ENCODE measurements around the gene TMC5.

The TMC5 gene

DNA sequence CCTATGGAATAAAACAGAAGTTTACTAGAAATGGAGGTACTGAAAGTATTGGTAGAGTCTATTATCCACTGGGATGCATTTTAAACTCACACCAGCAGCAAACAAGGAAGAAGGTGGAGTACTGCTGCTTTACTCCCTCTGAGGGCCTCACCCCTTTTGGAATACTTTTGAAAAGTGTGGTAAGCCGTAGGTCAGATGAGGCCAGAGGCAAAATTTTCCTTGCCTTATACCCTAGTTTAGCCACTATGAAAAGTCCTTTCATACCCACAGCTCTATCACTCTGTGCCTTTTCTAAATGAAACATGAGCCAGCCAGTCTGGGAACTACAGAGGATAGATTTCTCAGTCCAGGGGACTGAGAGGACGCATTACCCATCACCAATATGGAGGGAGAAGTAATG, 90.2 kb downstream of the TMC5 start:
- no peak for DNase-seq (ENCODE audit: low read depth)

DNA sequence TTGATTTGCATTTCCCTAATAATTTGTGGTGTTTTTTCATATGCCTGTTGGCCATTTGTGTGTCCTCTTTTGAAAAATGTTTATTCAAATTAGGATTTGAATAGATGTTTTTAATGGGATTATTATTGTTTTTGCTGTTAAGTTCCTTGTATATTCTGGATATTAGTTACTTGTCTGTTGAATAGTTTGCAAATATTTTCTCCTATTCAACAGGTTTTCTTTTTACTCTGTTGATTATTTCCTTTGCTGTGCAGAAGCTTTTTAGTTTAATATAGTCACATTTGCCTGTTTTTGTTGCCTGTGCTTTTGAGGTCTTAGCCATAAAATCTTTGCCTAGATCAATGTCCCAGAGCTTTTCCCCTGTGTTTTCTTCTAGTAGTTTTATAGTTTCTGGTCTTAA, 94.6 kb downstream of the TMC5 start:
- no peak for DNase-seq (ENCODE audit: low read depth)

DNA sequence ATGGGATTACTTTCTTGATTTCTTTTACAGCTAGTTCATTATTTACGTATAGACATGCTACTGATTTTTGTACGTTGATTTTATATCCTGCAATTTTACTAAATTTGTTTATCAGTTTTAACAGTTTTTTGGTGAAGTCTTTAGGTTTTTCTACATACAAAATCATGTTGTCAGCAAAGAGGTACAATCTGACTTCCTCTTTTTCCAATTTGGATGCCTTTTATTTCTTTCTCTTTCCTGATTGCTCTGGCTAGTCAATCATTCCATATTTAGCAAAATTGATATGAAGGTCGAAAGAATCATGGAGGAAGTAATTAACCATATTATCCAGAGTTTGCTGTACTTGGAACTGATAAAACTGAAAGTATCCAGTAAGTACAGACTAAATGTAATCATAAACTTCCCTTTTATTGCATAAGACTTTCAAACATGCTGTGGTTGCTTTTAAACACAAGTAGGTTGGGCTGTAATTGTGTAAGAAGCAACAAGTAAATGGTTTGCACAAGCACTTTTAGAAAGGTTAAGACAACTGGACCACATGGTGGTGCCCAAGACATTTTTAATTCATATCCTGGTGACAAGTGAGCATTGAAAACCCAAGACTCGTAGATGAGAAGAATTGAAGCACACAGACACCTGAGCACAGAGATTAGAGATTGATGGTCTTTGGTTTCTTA, 95.8 kb downstream of the TMC5 start:
- no peak for DNase-seq (ENCODE audit: low read depth)

DNA sequence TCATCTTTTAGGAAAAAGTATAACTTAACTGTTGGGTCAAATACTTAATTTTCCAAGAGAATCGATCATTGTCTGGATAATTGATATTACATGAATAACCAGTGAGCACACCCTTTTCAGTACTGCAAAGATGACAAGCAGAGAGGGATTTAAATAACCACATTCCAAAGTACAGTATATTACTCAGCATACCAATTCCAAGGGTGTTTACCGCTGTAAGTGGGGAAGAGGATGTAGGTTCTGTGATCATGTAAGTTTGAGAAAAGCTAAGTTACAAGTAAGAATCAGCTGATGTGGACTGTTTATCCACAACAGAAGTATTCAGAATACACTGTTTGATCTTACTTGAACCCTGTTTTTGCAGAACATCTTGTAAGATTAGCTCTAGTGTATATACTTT, 98.1 kb downstream of the TMC5 start:
- no peak for DNase-seq (ENCODE audit: low read depth)

DNA sequence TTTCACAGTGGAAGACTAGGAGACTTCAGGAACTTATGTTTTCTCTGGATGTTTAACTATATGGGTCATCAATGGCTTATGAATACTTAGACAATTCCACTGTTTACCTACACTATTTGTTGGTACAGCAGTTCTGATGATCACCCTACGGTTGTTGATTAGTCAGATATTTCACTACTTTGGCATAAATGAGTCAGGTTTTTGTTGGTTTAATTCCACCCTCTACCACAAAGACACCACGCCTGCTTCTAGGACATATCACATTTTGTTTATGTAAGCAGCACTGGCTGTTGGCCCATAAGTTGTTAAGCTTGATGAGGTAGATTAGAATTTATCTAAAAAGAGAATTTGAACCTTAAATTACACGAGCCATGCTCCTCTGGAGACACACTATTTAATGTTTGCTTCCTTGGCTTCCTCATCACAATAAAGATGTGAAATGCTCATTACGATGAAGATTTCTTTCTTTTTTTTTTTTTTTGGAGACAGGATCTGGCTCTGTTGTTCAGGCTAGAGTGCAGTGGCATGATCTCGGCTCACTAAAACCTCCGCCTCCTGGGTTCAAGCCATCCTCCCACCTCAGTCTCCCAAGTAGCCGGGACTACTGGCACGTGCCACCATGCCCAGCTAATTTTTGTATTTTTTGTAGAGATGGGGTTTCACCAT, 99.9 kb downstream of the TMC5 start:
- DNase-seq (ENCODE audit: low read depth), result no peak

DNA sequence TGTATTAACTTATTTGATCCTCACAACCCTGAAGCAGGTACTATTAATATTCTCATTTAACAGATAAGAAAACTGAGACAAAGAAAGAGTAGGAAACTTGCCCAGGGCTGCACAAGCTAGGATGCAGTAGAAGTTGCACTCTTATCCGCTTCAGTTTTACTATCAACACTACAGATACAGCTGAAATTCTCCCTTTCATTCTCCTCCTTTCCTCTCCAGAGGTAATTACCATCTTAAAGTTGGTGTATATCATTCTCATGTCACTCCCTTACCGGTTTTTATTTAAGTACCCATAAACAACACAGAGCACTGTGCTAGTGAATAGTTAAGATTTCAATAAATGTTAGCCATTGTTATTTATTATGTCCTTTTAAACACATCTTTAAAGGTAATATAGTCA, 100.7 kb downstream of the TMC5 start:
- DNase-seq (ENCODE audit: low read depth), result no peak

DNA sequence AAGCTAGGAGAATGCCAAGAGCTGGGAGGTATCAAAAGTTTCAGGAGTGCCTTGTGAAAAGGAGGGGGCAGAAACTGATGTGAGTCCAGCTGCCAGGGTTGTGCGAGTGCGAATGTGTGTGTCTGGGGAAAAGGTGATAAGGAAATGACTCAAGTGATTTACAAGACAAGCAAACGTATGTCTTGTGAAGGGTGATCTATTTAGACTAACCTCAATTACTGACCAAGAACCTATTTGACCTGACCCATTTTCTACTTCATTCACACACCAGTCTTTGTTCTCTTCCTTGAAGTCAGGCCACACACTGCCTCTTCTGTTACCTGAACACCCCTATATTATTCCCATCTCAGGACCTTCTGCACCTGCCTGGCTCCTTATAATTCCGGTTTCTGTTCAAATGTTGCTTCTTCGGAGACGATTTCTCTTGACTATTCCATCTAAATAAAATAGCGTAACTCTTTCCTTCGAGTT, 103.2 kb downstream of the TMC5 start:
- no peak for DNase-seq (ENCODE audit: low read depth)

DNA sequence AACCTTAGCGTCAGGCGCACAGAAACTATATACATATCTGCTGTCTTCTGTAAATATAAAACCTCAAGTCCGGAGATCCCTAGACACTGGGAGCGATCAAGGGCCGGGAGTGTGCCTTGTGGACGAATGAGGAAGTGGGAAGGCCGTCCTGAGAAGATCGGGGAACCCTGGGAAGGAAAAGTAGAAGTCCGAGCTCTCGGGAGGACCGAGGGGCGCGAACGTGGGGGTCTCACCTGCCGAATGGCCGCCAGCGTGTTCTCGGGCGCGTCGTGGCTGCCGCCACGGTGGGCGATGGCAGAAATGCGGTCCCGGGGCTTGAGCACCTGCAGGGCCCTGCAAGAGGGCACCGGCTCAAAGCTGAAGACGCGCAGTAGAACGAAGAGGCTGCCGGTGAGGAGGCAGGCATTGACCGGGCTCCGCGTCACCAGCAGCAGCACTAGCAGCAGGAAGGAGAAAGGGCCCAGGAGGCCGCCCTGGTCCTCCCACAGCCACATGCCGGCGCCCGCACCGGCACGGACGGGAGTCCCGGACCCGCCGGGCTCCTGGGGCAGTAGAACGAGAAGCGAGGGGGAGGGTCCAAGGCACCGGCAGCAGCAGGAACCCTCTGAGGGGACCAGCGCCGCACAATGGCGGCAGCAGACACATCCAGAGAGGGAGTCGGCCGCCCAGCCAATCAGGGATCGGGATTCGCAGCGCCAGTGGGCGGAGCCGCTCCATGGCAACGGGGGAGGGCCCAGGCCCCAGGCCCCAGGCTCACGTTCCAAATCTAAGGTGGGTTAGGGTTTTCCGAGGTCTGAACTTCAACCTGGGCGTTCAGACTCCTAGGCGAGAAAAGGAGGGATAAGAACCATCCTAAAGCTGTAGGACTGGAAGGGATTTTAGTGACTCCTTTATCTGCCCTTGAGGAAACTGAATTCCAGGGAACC, 104.1 kb downstream of the TMC5 start, which contains the start of gene GDE1:
GDE1 (minus strand) TSS at position 628 of the 926 bp plus-strand sequence; CDS start at position 494, 134 bp downstream.
- peak; percentile 88 for DNase-seq (ENCODE audit: low read depth)

DNA sequence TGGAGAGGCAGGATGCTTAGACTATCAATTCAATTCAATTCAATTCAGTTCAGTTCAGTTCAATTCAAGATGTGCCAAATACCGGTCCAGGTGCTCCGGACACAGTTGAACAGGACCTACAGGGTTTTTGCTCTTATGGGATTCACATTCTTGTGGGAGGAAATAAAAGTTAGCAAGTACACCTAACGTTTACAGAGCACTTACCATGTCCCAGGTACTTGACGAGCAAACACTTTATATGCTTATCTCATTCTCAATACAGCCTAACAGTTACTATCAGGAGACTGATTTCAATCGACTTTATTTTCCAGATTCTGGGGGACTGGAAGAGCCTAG, 104.7 kb downstream of the TMC5 start:
- no peak for DNase-seq (ENCODE audit: low read depth)

DNA sequence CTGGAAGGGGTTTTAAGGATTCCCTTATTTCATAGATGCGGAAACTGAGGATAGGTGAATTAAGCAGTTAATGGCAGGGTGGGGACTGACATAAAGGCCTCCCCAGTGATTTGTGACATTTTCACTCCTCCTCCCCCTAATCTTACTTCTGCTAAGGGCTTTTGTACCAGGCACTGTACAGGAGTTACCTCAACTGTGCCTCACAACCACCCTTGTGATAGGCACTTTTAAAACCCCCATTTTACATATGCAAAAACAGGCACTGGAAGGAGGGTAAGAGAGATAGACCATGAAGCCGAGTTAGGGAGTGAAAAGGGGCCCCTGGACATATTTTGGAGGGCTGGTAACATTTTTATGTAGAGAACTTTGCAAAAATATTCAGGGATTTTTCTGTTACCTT, 105.1 kb downstream of the TMC5 start:
- no peak for DNase-seq (ENCODE audit: low read depth)

DNA sequence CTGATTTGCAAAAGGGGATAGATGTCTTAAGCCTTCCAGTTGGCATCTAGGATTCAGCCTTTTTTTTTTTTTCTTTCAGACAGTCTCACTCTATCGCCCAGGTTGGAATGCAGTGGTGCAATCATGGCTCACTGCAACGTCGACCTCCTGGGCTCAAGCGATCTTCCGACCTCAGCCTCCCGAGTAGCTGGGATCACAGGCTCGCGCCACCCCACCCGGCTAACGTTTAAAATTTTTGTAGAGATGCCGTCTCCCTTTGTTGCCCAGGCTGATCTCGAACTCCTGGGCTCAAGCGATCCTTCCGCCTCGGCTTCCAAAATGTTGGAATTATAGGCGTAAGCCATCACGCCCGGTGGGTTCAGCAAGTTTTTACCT, 105.5 kb downstream of the TMC5 start:
- DNase-seq (ENCODE audit: low read depth), result no peak

DNA sequence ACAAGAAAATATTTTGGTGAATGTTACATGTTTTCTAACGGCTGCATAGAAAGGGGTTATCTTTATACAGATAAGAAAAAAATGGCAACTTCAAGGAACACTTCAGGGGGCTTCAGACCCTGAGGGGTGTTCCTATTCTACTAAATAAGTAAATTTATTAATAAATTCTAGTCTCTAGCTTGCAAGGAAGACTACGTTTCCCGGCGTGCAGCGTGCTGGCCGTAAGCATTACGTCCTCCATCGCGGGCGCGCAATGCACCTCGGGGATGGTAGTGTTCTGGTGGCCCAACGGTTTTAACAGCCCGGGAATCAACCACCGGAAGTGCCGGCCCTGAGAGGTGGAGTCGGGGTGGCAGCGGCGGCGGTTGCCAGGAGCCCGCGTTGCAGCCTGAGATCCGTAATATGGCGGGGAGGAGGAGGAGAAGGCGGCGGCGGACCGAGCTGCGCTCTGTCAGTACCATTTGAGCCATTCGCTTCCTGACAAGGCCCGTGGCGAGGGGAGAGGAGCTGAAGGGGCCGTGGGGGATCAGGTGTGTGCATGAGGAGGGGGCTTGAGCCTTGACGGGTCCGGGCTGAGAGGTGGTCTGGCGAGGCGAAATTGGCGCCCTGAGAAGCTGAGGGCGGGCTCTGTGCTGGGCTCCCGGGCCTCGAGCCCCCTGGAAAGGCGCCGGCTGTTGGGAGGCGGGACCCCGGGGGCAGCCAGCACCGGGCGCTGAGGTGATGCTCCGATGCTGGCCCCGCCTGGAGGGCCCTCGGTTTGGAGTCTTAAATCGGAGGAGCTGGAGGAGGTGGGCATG, 106.1 kb downstream of the TMC5 start, which contains the start of gene CCP110:
CCP110 (plus strand) TSS at position 384 of the 797 bp plus-strand sequence. CDS start 3,940 bp downstream, outside the sequence.
- DNase-seq (ENCODE audit: low read depth), result peak; percentile 78

DNA sequence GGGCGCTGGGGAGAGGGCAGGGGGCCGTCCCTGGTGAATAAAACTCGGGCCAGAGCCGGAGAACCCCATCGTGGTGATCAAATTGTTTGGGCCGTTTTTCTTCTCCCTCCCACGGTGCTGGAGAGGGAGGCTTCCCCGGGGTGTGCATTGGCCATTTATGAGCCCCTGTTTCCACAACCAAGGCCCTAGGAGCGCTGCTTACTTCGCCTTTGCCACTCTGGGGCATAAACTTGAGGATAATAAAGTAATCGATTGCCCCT, 106.6 kb downstream of the TMC5 start:
- DNase-seq (ENCODE audit: low read depth), result no peak

DNA sequence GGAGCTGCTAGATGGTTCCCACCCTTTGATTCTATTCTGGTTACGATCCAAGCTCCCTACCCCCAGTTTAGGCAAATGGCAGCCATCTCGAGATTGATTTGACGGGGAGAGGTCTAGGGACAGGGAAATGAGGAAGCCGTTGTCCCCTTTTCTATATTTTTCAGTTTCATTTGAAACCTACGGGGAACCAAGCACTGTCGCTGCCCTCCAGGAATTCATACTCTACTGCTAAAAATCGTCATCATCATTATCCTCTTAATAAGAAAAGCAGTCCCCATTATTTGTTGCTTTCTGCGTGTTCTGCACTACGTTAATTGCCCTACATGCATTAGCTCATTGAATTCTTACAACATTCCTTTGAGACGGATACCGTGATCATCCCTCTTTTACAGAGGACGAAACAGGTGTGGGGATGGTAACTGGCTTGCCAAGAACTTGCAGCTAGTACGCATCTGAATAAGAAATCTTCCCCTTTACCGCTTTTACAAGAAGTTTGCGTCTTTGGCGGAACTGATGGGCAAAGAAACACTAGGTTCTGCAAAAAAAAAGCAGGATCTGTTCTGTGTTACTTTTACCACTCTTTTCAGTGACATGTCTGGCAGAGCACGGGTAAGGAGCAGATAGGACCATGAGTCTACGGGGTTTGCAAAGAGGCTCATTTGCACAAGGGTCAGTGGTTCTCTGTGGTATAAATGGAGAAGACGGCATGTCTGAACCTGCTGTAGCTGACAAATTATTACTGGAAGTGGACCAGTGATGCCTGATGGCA, 107.1 kb downstream of the TMC5 start:
- no peak for DNase-seq (ENCODE audit: low read depth)

DNA sequence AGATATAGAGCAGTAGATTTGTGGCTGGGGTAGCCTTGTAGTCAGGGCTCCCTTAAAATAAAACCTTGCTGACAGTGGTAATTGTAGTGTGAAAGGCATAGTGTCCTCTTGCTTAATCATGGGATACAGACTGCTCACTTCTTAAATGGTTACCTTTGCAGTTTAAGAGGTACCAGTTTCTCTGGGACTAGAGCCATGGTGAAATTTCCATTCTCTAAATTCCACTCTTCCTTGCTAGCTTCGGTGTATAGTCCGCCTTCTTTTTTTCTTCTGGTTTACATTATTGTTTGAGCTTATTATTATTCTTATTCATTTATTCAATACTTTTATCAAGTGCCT, 107.7 kb downstream of the TMC5 start:
- no peak for DNase-seq (ENCODE audit: low read depth)

DNA sequence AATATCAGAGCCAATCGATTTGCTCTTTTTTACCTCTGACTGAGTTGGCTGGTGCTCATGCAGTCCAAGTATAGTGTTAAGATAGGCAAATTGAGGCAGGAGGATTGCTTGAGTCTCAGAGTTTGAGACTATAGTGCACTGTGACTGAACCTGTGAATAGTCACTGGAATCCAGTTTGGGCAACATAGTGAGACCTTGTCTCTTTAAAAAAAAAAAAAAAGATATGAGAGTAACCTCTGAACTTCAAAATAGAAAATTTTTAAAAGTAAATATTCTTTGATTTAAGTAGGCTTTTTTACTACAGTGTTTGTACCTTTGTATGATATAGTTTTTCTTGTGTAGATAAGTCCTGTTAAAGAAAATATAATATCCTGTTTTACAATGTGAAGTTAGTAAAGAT, 109.5 kb downstream of the TMC5 start:
- no peak for DNase-seq (ENCODE audit: low read depth)

DNA sequence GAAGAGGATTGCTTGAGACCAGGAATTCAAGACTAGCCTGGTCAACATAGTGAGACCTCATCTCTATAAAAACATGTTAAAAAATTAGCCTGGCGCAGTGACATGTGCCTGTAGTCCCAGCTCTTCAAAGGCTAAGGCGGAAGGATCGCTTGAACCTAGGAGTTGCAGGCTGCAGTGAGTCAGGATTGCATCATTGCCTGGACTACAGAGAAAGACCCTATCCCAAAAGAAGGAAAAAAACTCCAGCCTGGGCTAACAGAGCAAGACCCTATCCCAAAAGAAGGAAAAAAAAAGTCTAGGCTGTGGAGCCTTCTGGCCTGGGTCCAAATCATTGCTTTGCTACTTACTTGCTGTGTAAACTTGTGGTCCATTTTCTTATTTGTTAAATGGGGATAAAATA, 111.0 kb downstream of the TMC5 start:
- DNase-seq (ENCODE audit: low read depth), result no peak

DNA sequence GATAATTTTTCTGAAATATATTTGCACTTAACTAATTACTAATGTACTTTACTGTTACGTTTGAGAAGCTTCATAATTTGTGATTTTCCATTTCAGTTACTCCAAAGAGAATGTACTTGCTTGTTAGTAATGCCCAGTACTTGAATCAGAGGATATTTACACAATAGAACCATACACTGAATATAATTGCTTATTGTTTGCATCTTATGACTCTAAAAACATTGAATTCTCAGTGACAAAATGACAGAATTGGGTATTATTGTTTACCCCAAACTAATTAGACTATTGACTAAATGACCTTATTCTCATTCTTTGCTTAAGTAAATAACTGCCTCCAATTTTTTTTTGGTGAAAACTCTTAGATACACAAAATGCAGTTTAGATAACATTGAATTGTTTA, 114.9 kb downstream of the TMC5 start:
- DNase-seq (ENCODE audit: low read depth), result no peak

DNA sequence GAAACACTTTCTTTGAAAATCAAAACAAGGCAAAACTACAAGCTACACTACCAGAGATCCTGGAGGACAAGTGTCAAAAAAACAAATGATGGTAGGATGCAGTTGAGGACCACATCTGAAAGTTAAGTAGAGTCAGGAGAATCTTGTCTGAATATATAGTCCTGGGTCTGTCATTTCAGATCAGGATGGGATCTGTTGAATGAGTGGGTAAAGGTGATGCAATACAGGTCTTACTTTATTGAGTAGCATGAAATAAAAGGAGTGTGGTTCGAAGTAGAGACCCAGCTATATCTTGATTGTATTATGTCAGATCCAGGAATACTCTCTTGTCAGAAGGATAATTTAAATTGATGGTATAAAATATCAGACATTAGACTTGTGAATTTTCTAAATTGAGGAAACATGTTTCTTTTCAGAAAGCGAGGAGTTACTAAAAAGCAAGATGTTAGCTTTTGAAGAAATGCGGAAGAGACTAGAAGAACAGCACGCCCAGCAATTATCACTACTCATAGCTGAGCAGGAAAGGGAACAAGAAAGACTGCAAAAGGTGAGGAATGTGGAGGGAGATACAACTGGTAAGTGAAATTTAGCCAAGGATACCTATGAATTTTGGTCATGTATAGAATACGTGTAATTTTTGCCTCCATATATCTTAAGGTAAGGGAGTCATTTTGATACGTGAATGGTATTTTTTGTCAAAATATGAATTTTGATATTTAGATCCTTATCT, 122.7 kb downstream of the TMC5 start:
- DNase-seq (ENCODE audit: low read depth), result no peak

DNA sequence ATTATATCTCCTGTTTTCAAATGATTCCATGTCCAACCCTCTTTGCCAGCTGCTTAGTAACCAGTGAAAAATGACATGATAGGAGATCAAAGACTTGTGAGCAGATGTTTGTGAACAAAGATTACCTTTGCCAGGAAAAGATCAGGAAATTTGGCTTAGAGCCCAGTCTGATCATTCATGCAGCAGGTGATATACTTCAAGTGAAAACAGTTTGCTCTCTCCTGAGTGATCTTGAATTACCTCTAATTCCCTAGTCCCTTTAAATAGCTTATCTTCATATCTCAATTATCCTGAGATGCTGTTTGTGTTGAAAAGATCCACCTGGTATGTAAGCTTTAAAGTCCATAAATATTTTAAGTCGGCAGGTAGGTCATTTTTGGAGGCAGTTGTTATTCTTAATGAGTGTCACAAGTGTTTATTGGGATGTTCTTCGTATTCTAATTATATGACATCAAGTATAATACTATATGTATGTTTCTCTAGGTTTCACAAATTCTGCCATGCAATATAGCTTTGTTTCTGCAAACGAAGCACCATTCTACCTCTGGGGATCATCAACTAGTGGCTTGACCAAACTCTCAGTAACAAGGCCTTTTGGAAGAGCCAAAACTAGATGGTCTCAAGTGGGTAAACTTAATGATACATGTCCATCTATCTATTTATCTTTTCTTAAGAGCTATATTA, 124.6 kb downstream of the TMC5 start:
- DNase-seq (ENCODE audit: low read depth), result no peak

Measured in stimulated activated CD8-positive, alpha-beta memory T cell treated with anti-CD3 and anti-CD28 coated beads, Interleukin-15, amount 100 ng/mL, for 24 hours (primary cell).